Measurements from ENCODE around the gene A4GALT.

GRCh38 chr22:42734406-42734805 lies 13.7 kb upstream of the A4GALT start:
- TF ChIP-seq TCF7L2 (IDR thresholded peaks at IDR 0.05; ENCODE audit: low read depth, low read length) (no peak), CTCF (IDR thresholded peaks at IDR 0.05) (no peak), POLR2AphosphoS5 (IDR thresholded peaks at IDR 0.05; ENCODE audit: low read depth, low read length) (no peak), SIN3A (IDR thresholded peaks at IDR 0.05; ENCODE audit: borderline replicate concordance, insufficient read depth, low read depth, low read length) (no peak)
- TF ChIP-seq, protein P1, sequence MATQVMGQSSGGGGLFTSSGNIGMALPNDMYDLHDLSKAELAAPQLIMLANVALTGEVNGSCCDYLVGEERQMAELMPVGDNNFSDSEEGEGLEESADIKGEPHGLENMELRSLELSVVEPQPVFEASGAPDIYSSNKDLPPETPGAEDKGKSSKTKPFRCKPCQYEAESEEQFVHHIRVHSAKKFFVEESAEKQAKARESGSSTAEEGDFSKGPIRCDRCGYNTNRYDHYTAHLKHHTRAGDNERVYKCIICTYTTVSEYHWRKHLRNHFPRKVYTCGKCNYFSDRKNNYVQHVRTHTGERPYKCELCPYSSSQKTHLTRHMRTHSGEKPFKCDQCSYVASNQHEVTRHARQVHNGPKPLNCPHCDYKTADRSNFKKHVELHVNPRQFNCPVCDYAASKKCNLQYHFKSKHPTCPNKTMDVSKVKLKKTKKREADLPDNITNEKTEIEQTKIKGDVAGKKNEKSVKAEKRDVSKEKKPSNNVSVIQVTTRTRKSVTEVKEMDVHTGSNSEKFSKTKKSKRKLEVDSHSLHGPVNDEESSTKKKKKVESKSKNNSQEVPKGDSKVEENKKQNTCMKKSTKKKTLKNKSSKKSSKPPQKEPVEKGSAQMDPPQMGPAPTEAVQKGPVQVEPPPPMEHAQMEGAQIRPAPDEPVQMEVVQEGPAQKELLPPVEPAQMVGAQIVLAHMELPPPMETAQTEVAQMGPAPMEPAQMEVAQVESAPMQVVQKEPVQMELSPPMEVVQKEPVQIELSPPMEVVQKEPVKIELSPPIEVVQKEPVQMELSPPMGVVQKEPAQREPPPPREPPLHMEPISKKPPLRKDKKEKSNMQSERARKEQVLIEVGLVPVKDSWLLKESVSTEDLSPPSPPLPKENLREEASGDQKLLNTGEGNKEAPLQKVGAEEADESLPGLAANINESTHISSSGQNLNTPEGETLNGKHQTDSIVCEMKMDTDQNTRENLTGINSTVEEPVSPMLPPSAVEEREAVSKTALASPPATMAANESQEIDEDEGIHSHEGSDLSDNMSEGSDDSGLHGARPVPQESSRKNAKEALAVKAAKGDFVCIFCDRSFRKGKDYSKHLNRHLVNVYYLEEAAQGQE (IDR thresholded peaks at IDR 0.05; ENCODE audit: insufficient read depth in 1 of 2, low read depth in 2 of 2, low read length in 1 of 2), result no peak
